Measurements from ENCODE around the gene RNF31.

Gene RNF31

GRCh38 chr14:24150567-24150966 lies 3.3 kb downstream of the RNF31 start:
- no peak for TF ChIP-seq CTCF (IDR thresholded peaks at IDR 0.05; ENCODE audit: low read depth, low read length)
- peaks cover 65% of the 10 kb centered on the region for H3K36me3 ChIP-seq
- H3K27me3 ChIP-seq (ENCODE audit: insufficient read depth, low read depth, severe bottlenecking) = no peaks in the 10 kb centered on the region
- no peak overlapping the region for H3K27ac ChIP-seq
- no peak overlapping the region for H3K4me3 ChIP-seq (ENCODE audit: low read depth, low read length)
- DNase-seq = no peak
- H3K9me3 ChIP-seq (ENCODE audit: severe bottlenecking) = no peaks in the 10 kb centered on the region

GRCh38 chr14:24150993-24151392 lies 3.7 kb downstream of the RNF31 start:
- H3K9me3 ChIP-seq (ENCODE audit: severe bottlenecking) = no peaks in the 10 kb centered on the region
- DNase-seq = no peak
- H3K27me3 ChIP-seq (ENCODE audit: insufficient read depth, low read depth, severe bottlenecking) = no peaks in the 10 kb centered on the region
- no peak overlapping the region for H3K4me3 ChIP-seq (ENCODE audit: low read depth, low read length)
- peaks cover 70% of the 10 kb centered on the region for H3K36me3 ChIP-seq
- TF ChIP-seq CTCF (IDR thresholded peaks at IDR 0.05; ENCODE audit: low read depth, low read length) = no peak
- no peak overlapping the region for H3K27ac ChIP-seq

- Histone ChIP-seq H3K36me3 (peaks cover 74% of the 10 kb centered on the region), H3K4me3 (ENCODE audit: low read depth, low read length) (no peak overlapping the region), H3K27ac (no peak overlapping the region), H3K9me3 (ENCODE audit: severe bottlenecking) (no peaks in the 10 kb centered on the region), H3K27me3 (ENCODE audit: insufficient read depth, low read depth, severe bottlenecking) (no peaks in the 10 kb centered on the region)
- DNase-seq = no peak
- no peak for TF ChIP-seq CTCF (IDR thresholded peaks at IDR 0.05; ENCODE audit: low read depth, low read length)
Observed at GRCh38 chr14:24151404-24152080, 4.2 kb downstream of the RNF31 start.

GRCh38 chr14:24155100-24155499 lies 7.8 kb downstream of the RNF31 start:
- no peak for TF ChIP-seq CTCF (IDR thresholded peaks at IDR 0.05; ENCODE audit: low read depth, low read length)
- Histone ChIP-seq H3K36me3 (peaks cover 85% of the 10 kb centered on the region), H3K4me3 (ENCODE audit: low read depth, low read length) (no peak overlapping the region), H3K27ac (no peak overlapping the region), H3K9me3 (ENCODE audit: severe bottlenecking) (no peaks in the 10 kb centered on the region), H3K27me3 (ENCODE audit: insufficient read depth, low read depth, severe bottlenecking) (no peaks in the 10 kb centered on the region)
- DNase-seq = no peak

- H3K4me3 ChIP-seq (ENCODE audit: low read depth, low read length) = no peak overlapping the region
- no peaks in the 10 kb centered on the region for H3K27me3 ChIP-seq (ENCODE audit: insufficient read depth, low read depth, severe bottlenecking)
- no peak for TF ChIP-seq CTCF (IDR thresholded peaks at IDR 0.05; ENCODE audit: low read depth, low read length)
- no peak overlapping the region for H3K27ac ChIP-seq
- no peak for DNase-seq
- H3K36me3 ChIP-seq = peaks cover 76% of the 10 kb centered on the region
- no peaks in the 10 kb centered on the region for H3K9me3 ChIP-seq (ENCODE audit: severe bottlenecking)
Observed at GRCh38 chr14:24156840-24157239, 9.5 kb downstream of the RNF31 start.

GRCh38 chr14:24157331-24157730 lies 10.0 kb downstream of the RNF31 start:
- DNase-seq = no peak
- Histone ChIP-seq H3K4me3 (ENCODE audit: low read depth, low read length) (no peak overlapping the region), H3K27ac (no peak overlapping the region), H3K27me3 (ENCODE audit: insufficient read depth, low read depth, severe bottlenecking) (no peaks in the 10 kb centered on the region), H3K9me3 (ENCODE audit: severe bottlenecking) (no peaks in the 10 kb centered on the region), H3K36me3 (peaks cover 71% of the 10 kb centered on the region)
- no peak for TF ChIP-seq CTCF (IDR thresholded peaks at IDR 0.05; ENCODE audit: low read depth, low read length)
